Right lobe of liver (tissue), 6 donors: Measurements from ENCODE around the gene PGAP3. TPM values are rescaled to one million over a fixed set of nuclear protein-coding genes. Genes with fewer than 3 reads are reported as not detected.

Source experiments
- ATAC-seq, 4 donors: fragments of 200-7000 bp; cut with Tn5 transposase; one replicate each; pipeline ENCODE4 v1.9.1; 2020; ENCODE audit warnings: mild to moderate bottlenecking in 4 of 4, moderate library complexity in 4 of 4
- DNase-seq, 3 donors: peaks; one replicate each; pipeline ENCODE4 v3.0.0-alpha.2; 2020
- H3K27ac ChIP-seq, 3 donors: fragments of 200-600 bp; one replicate each; pipeline ENCODE4 v1.8.0; 2022
- H3K27me3 ChIP-seq, 2 donors: fragments of 200-600 bp; one replicate each; pipeline ENCODE4 v1.8.0; 2022
- H3K36me3 ChIP-seq, 4 donors: fragments of 200-600 bp; sonication (generic) in 1 of 4; one replicate each; pipeline versions ENCODE4 v1.5.1 to v1.8.0; 2017 to 2022; ENCODE audit warnings: control low read depth in 1 of 4
- H3K4me1 ChIP-seq, 4 donors: fragments of 200-600 bp; sonication (generic) in 1 of 4; one replicate each; pipeline versions ENCODE4 v1.5.1 to v1.8.0; 2017 to 2022; ENCODE audit warnings: control low read depth in 1 of 4
- H3K4me3 ChIP-seq, 3 donors: fragments of 200-600 bp; one replicate each; pipeline ENCODE4 v1.8.0; 2022
- H3K9me3 ChIP-seq, 4 donors: fragments of 200-600 bp; sonication (generic) in 1 of 4; one replicate each; pipeline versions ENCODE4 v1.5.1 to v1.8.0; 2017 to 2022; ENCODE audit warnings: control low read depth in 1 of 4
- POLR2A ChIP-seq: fragments of 450-650 bp; IDR thresholded peaks from one replicate; pipeline ENCODE4 v1.6.1; 2017; ENCODE audit warnings: antibody characterized with exemption, mild to moderate bottlenecking
- WGBS: methylation state at CpG from one replicate; pipeline ENCODE4 v1.1.6; 2018; ENCODE audit warnings: low coverage, low lambda C conversion rate; ENCODE audit not compliant: insufficient coverage; ENCODE audit errors: missing lambda C conversion rate; 5-methylcytosine and 5-hydroxymethylcytosine counted together
- intact Hi-C, 2 donors: fragments of 100-400 bp; cut with DNase I; formaldehyde crosslinking; loops; one replicate each; pipeline versions ENCODE4 v1.11.2 to v1.14.1; 2022
- total RNA-seq, 6 experiments: library from RNA; depleted of rRNA in 2 of 6; stranded (reverse); fragments of >200 nt in 2 of 6; fragmentation: NEBNext Ultra II Directional in 3 of 6; extraction: Animal tissue kit (Norgen Biotek cat#: 25700) in 3 of 6; gene quantifications; one replicate each; pipeline versions ENCODE4 v1.1.0 to v1.2.4, GENCODE V29; 2016 to 2023
- TF ChIP-seq, protein P1 (sequence below), 4 donors: fragments of 200-600 bp in 3 of 4; fragments of 450-650 bp in 1 of 4; IDR thresholded peaks; one replicate each; pipeline versions ENCODE4 v1.5.1 to v1.8.0; 2016 to 2022; ENCODE audit warnings: antibody characterized with exemption in 4 of 4, mild to moderate bottlenecking in 2 of 4
- donor health status: DM: no; HTN: yes; CAD: no.
- donor health status: DM: no; HTN: no; CAD: no.
- donor health status: DM: no; HTN: no; CAD: no.
- donor health status: DM: no; HTN: yes; CAD: no.
- donor health status: DM: no; HTN: yes; CAD: no.

Gene PGAP3
- total RNA-seq, 6 experiments from 2014 or later: 9.7 to 25.7 (median 18.3) TPM

DNA sequence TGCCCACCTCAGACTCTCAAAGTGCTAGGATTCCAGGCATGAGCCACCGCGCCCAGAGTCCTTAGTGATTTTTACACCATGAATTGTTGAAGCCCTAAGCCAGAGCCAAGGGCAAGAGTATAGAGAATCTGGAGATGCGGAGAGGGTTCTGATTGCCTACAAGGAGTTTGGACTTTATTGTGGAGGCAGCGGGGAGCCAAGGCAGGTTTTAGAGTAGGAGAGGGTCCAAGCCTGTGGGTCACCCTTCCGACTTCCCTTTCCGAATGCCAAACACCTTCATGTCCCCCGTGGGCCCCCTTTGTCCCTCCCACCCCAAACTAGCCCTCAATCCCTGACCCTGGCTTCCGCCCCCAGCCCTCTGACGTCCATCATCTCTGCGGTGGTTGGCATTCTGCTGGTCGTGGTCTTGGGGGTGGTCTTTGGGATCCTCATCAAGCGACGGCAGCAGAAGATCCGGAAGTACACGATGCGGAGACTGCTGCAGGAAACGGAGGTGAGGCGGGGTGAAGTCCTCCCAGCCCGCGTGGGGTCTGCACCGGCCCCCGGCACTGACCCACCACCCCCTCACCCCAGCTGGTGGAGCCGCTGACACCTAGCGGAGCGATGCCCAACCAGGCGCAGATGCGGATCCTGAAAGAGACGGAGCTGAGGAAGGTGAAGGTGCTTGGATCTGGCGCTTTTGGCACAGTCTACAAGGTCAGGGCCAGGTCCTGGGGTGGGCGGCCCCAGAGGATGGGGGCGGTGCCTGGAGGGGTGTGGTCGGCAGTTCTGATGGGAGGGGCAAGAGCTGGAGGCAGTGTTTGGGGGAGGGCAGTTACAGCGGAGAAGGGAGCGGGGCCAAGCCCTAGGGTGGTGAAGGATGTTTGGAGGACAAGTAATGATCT is 35.4 kb upstream of the PGAP3 start:
- H3K27ac ChIP-seq: no peak overlapping the region
- intact Hi-C loops: no loop called here
- no peaks in the 10 kb centered on the region for H3K36me3 ChIP-seq
- H3K9me3 ChIP-seq: no peaks in the 10 kb centered on the region
- no peaks in the 10 kb centered on the region for H3K4me1 ChIP-seq
- no peaks in the 10 kb centered on the region for H3K27me3 ChIP-seq
- 62% methylated on average over 10 of the region's 34 CpGs for WGBS
- ATAC-seq (peak in 3 of 4 donors; percentile 20 to 46 (median 39)), DNase-seq (no peak)
- TF ChIP-seq POLR2A: no peak
- TF ChIP-seq, protein P1, sequence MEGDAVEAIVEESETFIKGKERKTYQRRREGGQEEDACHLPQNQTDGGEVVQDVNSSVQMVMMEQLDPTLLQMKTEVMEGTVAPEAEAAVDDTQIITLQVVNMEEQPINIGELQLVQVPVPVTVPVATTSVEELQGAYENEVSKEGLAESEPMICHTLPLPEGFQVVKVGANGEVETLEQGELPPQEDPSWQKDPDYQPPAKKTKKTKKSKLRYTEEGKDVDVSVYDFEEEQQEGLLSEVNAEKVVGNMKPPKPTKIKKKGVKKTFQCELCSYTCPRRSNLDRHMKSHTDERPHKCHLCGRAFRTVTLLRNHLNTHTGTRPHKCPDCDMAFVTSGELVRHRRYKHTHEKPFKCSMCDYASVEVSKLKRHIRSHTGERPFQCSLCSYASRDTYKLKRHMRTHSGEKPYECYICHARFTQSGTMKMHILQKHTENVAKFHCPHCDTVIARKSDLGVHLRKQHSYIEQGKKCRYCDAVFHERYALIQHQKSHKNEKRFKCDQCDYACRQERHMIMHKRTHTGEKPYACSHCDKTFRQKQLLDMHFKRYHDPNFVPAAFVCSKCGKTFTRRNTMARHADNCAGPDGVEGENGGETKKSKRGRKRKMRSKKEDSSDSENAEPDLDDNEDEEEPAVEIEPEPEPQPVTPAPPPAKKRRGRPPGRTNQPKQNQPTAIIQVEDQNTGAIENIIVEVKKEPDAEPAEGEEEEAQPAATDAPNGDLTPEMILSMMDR (IDR thresholded peaks at IDR 0.05): no peak
- H3K4me3 ChIP-seq: no peak overlapping the region

DNA sequence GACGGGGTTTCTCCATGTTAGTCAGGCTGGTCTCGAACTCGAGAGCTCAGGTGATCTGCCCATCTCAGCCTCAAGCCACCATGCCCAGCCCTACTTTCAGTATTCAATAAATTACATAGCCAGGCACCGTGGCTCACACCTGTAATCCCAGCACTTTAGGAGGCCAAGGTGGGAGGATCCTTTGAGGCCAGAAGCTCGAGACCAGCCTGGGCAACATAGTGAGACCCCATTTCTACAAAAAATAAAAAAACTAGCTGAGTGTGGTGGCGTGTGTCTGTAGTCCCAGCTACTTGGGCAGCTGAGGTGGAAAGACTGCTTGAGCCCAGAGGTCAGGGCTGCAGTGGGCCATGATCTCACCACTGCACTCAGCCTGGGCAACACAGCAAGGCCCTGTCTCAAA is 34.2 kb upstream of the PGAP3 start:
- intact Hi-C loops: no loop called here
- H3K4me1 ChIP-seq: peaks cover 0 to 3% (median 0%) of the 10 kb centered on the region in 4 donors
- H3K27me3 ChIP-seq: no peaks in the 10 kb centered on the region
- no peaks in the 10 kb centered on the region for H3K9me3 ChIP-seq
- no peak overlapping the region for H3K4me3 ChIP-seq
- ATAC-seq (no peak), DNase-seq (no peak)
- TF ChIP-seq, protein P1 (IDR thresholded peaks at IDR 0.05): no peak
- TF ChIP-seq POLR2A: no peak
- WGBS: 96% methylated on average over 6 of the region's 6 CpGs
- no peak overlapping the region for H3K27ac ChIP-seq
- no peaks in the 10 kb centered on the region for H3K36me3 ChIP-seq

DNA sequence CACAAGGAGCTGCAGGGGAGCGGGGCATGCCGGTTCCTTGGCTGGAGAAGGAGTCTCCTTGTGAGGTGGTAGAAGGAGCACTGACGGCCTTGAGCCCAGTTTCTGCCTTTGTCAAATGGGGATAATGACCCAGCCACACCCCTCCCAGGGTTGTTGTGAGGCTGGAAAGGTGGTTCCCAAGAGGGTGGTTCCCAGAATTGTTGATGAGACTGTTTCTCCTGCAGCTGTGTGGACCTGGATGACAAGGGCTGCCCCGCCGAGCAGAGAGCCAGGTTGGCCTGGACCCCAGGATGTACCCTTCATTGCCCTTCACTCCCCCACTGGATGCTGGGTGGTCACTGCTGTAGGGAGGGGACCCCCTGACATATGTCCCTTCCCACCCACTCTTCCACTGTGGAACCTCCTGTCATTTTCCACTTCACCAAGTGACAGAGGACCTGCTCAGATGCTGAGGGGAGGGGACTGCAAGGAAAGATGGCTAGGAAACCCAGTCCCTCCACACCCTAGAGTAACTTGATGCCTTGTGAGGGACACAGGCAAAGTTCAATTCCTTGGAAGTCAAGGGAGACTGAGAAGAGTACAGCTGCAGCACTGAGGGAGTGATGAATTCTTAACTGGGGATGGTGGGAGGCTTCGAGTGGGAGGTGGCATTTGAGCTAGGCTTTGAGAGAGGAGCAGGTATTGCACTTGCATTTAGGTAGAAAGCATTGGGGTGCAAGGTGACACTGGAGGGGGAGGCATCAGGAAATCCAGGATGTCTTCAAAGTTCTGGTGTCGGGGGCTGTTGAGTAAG is 31.9 kb upstream of the PGAP3 start:
- ATAC-seq (no peak), DNase-seq (no peak)
- H3K27me3 ChIP-seq: no peaks in the 10 kb centered on the region
- WGBS: 89% methylated on average over 4 of the region's 7 CpGs
- no peak overlapping the region for H3K27ac ChIP-seq
- H3K9me3 ChIP-seq: no peaks in the 10 kb centered on the region
- H3K4me3 ChIP-seq: no peak overlapping the region
- intact Hi-C loops: no loop called here
- H3K4me1 ChIP-seq: peaks cover 0 to 4% (median 0%) of the 10 kb centered on the region in 4 donors
- TF ChIP-seq, protein P1 (IDR thresholded peaks at IDR 0.05): no peak
- no peak for TF ChIP-seq POLR2A
- H3K36me3 ChIP-seq: peaks cover 0 to 11% (median 0%) of the 10 kb centered on the region in 4 donors

DNA sequence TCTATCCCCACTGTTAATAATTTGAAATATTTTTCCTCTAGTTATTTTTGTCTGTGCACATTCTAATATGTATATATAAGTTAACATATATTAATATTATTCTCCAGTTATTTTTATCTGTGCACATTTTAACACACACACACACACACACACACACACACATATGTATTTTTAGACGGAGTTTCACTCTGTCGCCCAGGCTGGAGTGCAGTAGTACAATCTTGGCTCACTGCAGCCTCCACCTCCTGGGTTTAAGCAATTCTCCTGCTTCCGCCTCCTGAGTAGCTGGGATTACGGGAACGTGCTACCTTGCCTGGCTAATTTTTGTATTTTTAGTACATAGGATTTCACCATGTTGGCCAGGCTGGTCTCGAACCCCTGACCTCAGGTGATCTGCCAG is 29.8 kb upstream of the PGAP3 start:
- WGBS: 83% methylated on average over 6 of the region's 6 CpGs
- DNase-seq: no peak
- TF ChIP-seq, protein P1 (IDR thresholded peaks at IDR 0.05): no peak
- TF ChIP-seq POLR2A: no peak

More for the DNA sequence above, 29.8 kb upstream of the PGAP3 start:
- intact Hi-C loops: no loop called here
- Histone ChIP-seq H3K27me3 (no peaks in the 10 kb centered on the region), H3K9me3 (no peaks in the 10 kb centered on the region), H3K4me1 (peaks cover 0 to 4% (median 0%) of the 10 kb centered on the region in 4 donors), H3K4me3 (no peak overlapping the region), H3K36me3 (peaks cover 0 to 12% (median 0%) of the 10 kb centered on the region in 4 donors), H3K27ac (no peak overlapping the region)
- no peak for ATAC-seq
